ENCODE data around the gene COL25A1.
"Not testable (repeated sequence)": the region's sequence is repeated elsewhere in the genome, so short reads cannot be mapped to it uniquely, and the experiment has no call there.

COL25A1 gene

DNA sequence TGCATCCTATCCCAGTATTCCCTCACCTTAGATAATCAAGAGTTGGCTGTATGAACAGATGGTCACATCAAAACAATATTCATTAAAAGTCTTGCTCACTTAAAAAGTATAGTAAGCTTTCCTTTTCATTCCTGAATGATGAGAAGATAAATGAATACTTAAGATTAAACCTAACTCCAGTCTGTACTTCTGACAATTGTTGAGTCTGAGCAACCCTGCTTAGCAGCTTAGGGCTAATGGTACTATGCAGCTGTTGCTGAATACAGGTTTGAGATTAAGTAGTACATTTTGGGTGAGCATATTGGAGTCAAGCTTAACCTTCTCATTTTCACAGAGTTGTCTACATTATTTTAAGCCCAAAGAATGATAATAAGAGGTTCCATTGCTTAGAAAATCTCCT lies 417.9 kb downstream of the COL25A1 start:
- in situ Hi-C loops (cut with MboI; ENCODE audit: low pct_unique_long_range_greater_than_20kb, low sequenced_read_pairs, unreplicated experiment) = no loop called here
- TF ChIP-seq, protein P1, sequence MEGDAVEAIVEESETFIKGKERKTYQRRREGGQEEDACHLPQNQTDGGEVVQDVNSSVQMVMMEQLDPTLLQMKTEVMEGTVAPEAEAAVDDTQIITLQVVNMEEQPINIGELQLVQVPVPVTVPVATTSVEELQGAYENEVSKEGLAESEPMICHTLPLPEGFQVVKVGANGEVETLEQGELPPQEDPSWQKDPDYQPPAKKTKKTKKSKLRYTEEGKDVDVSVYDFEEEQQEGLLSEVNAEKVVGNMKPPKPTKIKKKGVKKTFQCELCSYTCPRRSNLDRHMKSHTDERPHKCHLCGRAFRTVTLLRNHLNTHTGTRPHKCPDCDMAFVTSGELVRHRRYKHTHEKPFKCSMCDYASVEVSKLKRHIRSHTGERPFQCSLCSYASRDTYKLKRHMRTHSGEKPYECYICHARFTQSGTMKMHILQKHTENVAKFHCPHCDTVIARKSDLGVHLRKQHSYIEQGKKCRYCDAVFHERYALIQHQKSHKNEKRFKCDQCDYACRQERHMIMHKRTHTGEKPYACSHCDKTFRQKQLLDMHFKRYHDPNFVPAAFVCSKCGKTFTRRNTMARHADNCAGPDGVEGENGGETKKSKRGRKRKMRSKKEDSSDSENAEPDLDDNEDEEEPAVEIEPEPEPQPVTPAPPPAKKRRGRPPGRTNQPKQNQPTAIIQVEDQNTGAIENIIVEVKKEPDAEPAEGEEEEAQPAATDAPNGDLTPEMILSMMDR (IDR thresholded peaks at IDR 0.05; ENCODE audit: extremely low read depth, insufficient read depth, missing control alignments) = no peak
- no peak for DNase-seq (ENCODE audit: low spot score)

DNA sequence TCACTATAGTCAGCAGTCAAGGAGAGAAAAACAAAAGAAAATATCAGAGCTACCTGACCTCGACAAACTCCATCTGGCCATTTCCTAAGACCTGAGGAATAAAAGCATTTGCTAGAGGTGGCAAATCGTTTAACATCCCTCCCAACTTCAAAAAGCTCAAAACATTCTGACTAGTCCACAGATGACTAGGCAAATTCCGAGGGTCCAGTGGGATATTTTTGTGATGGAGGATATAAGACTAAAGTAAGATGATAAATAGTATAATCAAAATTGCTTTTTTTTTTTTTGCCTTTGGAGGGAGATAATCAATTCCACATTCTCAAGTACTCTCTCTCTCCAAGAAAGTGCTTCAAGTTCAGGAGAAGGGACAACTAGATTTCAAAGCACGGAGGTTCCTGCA lies 420.5 kb downstream of the COL25A1 start:
- no peak for DNase-seq (ENCODE audit: low spot score)
- TF ChIP-seq, protein P1 (IDR thresholded peaks at IDR 0.05; ENCODE audit: extremely low read depth, insufficient read depth, missing control alignments) = no peak
- in situ Hi-C loops (cut with MboI; ENCODE audit: low pct_unique_long_range_greater_than_20kb, low sequenced_read_pairs, unreplicated experiment) = no loop called here

DNA sequence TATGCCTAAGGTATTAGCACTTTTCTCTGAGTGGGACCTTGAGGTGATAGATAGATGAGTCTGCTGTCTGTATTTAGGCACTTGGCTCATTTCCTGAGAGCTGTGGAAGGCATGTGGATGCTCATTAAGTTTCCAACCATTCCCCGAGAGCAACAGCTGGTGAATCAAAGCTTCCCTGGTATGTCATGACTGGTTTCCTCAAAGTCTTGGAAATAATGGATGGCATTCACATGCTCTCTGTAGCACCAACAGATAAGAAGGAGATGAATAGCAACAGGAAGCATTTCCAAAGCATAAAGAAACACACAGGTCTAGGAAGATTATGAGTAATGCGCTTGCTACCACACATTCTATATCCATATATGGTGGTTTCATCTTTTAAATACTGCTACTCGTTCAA lies 421.3 kb downstream of the COL25A1 start:
- no peak for DNase-seq (ENCODE audit: low spot score)
- TF ChIP-seq, protein P1 (IDR thresholded peaks at IDR 0.05; ENCODE audit: extremely low read depth, insufficient read depth, missing control alignments) = no peak
- in situ Hi-C loops (cut with MboI; ENCODE audit: low pct_unique_long_range_greater_than_20kb, low sequenced_read_pairs, unreplicated experiment) = no loop called here

DNA sequence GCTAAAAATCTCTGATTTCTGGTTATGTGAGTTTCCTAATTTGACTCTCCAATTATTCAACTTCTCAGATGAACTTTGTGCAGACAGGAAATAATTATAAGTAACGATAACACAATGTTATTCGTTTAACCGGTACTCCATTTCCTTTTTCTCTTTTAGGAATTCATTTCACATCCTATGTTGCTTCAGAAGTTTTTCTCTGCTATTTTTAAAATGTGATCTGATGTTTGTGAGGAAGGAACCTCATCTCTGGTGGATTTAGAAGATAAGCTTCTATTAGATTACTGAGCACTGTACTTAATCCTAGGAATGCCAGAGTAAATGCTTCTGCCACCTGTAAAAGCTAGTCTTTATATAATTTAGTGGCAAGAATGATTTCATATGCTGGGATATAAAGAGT lies 423.7 kb downstream of the COL25A1 start:
- no peak for DNase-seq (ENCODE audit: low spot score)
- TF ChIP-seq, protein P1 (IDR thresholded peaks at IDR 0.05; ENCODE audit: extremely low read depth, insufficient read depth, missing control alignments) = no peak

DNA sequence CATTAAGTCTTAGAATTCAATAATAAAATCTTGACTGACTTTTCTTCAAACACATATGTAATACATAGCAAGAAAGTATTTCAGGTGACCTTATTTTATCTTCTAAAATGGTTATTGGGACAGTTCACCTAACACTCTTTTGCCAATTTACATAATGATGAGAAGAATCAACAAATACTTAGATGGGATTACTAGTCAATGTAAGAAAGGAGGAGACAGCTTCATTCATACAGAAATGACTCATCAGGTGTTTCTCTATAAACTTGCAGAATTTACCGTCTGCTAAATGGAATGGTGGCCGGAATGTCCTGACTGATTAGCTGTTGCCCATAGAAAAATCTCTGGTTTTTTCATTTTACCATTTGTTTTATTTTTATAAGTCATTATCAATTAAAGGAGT lies 424.6 kb downstream of the COL25A1 start:
- TF ChIP-seq, protein P1 (IDR thresholded peaks at IDR 0.05; ENCODE audit: extremely low read depth, insufficient read depth, missing control alignments) = no peak
- DNase-seq (ENCODE audit: low spot score) = no peak
- in situ Hi-C loops (cut with MboI; ENCODE audit: low pct_unique_long_range_greater_than_20kb, low sequenced_read_pairs, unreplicated experiment) = no loop called here

More for the DNA sequence above, 423.7 kb downstream of the COL25A1 start:
- in situ Hi-C loops (cut with MboI; ENCODE audit: low pct_unique_long_range_greater_than_20kb, low sequenced_read_pairs, unreplicated experiment) = no loop called here

DNA sequence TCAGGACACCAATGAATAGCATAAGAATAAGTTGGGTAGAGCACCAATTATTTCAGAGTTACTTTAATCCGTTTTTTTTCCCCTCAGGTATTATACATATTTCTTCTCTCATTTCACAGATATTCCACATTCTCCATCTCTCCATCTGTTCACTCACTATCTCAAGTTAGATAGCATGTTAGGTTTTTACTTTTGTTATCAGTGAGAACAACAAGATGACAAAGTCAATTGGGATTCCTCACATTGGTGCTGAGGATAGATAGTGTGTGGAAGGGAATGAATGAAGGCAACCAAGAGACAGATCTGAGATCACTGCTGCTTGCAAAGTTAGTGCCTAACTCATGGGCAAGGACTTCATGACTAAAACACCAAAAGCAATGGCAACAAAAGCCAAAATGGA lies 427.7 kb downstream of the COL25A1 start:
- TF ChIP-seq, protein P1 (IDR thresholded peaks at IDR 0.05; ENCODE audit: extremely low read depth, insufficient read depth, missing control alignments) = no peak
- DNase-seq (ENCODE audit: low spot score) = no peak
- in situ Hi-C loops (cut with MboI; ENCODE audit: low pct_unique_long_range_greater_than_20kb, low sequenced_read_pairs, unreplicated experiment) = no loop called here

DNA sequence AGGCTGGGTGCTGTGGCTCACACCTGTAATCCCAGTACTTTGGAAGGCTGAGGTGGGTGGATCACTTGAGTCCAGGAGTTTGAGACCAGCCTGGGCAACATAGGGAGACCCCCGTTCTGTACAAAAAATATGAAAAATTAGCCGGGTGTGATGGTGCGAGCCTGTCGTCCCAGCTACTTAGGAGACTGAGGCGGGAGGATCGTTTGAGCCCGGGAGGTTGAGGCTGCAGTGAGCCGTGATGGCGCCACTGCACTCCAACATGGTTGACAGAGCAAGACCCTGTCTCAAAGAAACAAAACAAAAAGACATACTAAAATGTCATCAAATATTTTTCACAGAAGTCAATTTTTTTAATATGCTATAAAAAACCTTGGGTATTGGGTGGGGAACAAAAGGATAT lies 432.5 kb downstream of the COL25A1 start:
- DNase-seq (ENCODE audit: low spot score); in situ Hi-C loops (cut with MboI; ENCODE audit: low pct_unique_long_range_greater_than_20kb, low sequenced_read_pairs, unreplicated experiment): not testable (repeated sequence)

All from GM13977 (cell line).